Activated CD4-positive, alpha-beta T cell treated with anti-CD3 and anti-CD28 coated beads, Interleukin-2, amount 10 ng/mL, durations not matched to agents 24 days and 14 days (primary cell): ENCODE measurements around the gene UPK1B. TPM values are rescaled to one million over a fixed set of nuclear protein-coding genes. Genes with fewer than 3 reads are reported as not detected.
"Not testable (repeated sequence)": the region's sequence is repeated elsewhere in the genome, so short reads cannot be mapped to it uniquely, and the experiment has no call there.

Experiments used
- DNase-seq: peaks from one replicate; pipeline ENCODE4 v3.0.0; 2022
- H3K27ac Mint-ChIP-seq: one replicate; pipeline ENCODE4 v1.8.0; 2022; ENCODE audit warnings: mild to moderate bottlenecking, mixed read lengths
- H3K27me3 Mint-ChIP-seq: one replicate; pipeline ENCODE4 v1.8.0; 2022; ENCODE audit warnings: mixed read lengths
- H3K36me3 Mint-ChIP-seq: one replicate; pipeline ENCODE4 v1.8.0; 2022; ENCODE audit warnings: low read depth, mild to moderate bottlenecking, mixed read lengths
- H3K4me1 Mint-ChIP-seq: one replicate; pipeline ENCODE4 v1.8.0; 2021; ENCODE audit warnings: mixed read lengths
- H3K4me3 Mint-ChIP-seq: one replicate; pipeline ENCODE4 v1.8.0; 2022; ENCODE audit warnings: mild to moderate bottlenecking, moderate library complexity, mixed read lengths
- H3K9me3 Mint-ChIP-seq: one replicate; pipeline ENCODE4 v1.8.0; 2021; ENCODE audit warnings: mixed read lengths
- intact Hi-C: fragments of 100-400 bp; cut with micrococcal nuclease; formaldehyde crosslinking; loops from one replicate; pipeline ENCODE4 v1.15.1; 2023
- total RNA-seq: library from RNA; stranded (reverse); gene quantifications from 2 replicates; pipeline ENCODE4 v1.2.3, GENCODE V29; 2022

The UPK1B gene
- total RNA-seq, 1 donor from 2014 or later, result not detected

DNA sequence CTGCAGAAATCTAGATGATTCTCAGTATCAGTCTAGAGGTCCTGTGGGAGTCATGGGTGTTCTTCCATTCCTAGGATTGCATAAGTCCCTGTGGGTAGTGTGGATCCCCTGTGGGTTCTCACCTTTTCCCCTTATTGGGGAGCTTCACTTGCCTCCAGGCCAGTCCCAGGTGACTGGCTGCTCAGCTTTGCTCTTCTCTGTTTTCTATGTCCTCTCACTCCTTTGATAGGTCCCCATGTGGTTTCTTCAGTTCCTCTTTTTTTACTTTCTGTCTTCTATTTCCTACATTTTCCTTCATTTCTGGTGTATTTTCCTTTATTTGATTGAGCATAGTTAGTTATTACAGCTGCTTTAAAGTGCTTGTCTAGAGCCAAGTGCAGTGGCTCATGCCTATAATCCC lies 16.5 kb upstream of the UPK1B start:
- Mint-ChIP-seq H3K36me3 (no peaks in the 10 kb centered on the region), H3K4me3 (no peak overlapping the region), H3K27ac (no peak overlapping the region), H3K4me1 (no peaks in the 10 kb centered on the region), H3K27me3 (peaks cover 2% of the 10 kb centered on the region), H3K9me3 (peaks cover 23% of the 10 kb centered on the region)
- intact Hi-C loops, result no loop called here
- no peak for DNase-seq

- Mint-ChIP-seq H3K4me1 (no peaks in the 10 kb centered on the region), H3K36me3 (no peaks in the 10 kb centered on the region), H3K27me3 (peaks cover 2% of the 10 kb centered on the region), H3K9me3 (peaks cover 23% of the 10 kb centered on the region), H3K4me3 (no peak overlapping the region), H3K27ac (no peak overlapping the region)
- DNase-seq, result no peak
- intact Hi-C loops, result no loop called here
These were observed 15.4 kb upstream of the UPK1B start for GRCh38 chr3:119157971-119158370.

DNA sequence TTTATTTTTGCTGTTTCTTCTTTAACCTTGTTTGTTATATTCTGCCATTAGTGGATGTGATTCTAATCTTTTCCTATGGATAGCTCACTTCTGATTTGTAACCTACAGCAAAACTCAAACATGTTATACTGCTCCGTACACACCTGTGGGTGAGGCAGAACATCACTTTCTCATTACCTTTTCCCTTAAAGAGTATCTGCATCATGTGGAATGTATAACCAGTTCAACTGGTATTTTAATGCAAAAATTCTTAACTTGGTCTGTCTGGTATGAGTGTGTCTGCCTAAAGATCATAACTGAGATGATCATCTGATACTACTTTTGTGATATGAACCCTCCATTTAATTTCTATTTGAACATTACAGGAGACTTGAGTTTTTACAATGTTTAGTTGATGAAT lies 13.0 kb upstream of the UPK1B start:
- intact Hi-C loops, result no loop called here
- no peak overlapping the region for H3K4me3 Mint-ChIP-seq
- no peak overlapping the region for H3K27ac Mint-ChIP-seq
- H3K27me3 Mint-ChIP-seq, result no peaks in the 10 kb centered on the region
- no peak for DNase-seq
- peaks cover 7% of the 10 kb centered on the region for H3K9me3 Mint-ChIP-seq
- H3K4me1 Mint-ChIP-seq, result no peaks in the 10 kb centered on the region
- no peaks in the 10 kb centered on the region for H3K36me3 Mint-ChIP-seq

DNA sequence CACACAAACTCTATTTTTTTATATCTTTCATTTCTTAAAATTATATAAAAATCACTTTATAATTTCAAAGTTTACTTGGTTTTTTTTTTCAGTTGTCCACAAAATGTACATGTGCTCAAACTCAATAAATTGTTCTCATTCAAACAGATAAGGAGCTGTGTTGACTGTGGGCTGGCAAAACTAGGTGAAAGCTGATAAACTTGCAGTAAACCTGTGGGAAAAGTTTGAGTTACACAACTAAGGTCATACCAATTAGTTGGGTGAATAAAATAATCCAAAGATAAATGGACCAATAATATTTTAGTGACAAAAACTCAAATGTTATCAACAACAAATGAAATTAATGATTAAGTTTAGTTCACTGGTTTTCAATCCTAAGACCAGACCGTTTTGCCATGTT lies 12.6 kb upstream of the UPK1B start:
- Mint-ChIP-seq H3K27me3 (no peaks in the 10 kb centered on the region), H3K9me3 (peaks cover 6% of the 10 kb centered on the region), H3K4me3 (no peak overlapping the region), H3K36me3 (no peaks in the 10 kb centered on the region), H3K27ac (no peak overlapping the region), H3K4me1 (no peaks in the 10 kb centered on the region)
- DNase-seq, result no peak
- intact Hi-C loops, result no loop called here

GRCh38 chr3:119161240-119161639 lies 12.2 kb upstream of the UPK1B start:
- no peak for DNase-seq
- Mint-ChIP-seq H3K27me3 (no peaks in the 10 kb centered on the region), H3K9me3 (peaks cover 4% of the 10 kb centered on the region), H3K4me3 (no peak overlapping the region), H3K27ac (no peak overlapping the region), H3K36me3 (no peaks in the 10 kb centered on the region), H3K4me1 (no peaks in the 10 kb centered on the region)
- intact Hi-C loops, result no loop called here

- H3K36me3 Mint-ChIP-seq, H3K27ac Mint-ChIP-seq, H3K9me3 Mint-ChIP-seq, H3K4me3 Mint-ChIP-seq, intact Hi-C loops, H3K4me1 Mint-ChIP-seq, DNase-seq, H3K27me3 Mint-ChIP-seq: not testable (repeated sequence)
These were observed 8.7 kb upstream of the UPK1B start for GRCh38 chr3:119164745-119165144.

GRCh38 chr3:119170821-119171220 lies 2.6 kb upstream of the UPK1B start:
- H3K9me3 Mint-ChIP-seq, result peaks cover under 1% of the 10 kb centered on the region
- H3K4me1 Mint-ChIP-seq, result no peaks in the 10 kb centered on the region
- no peaks in the 10 kb centered on the region for H3K36me3 Mint-ChIP-seq
- H3K4me3 Mint-ChIP-seq, result no peak overlapping the region
- no peak for DNase-seq
- no peak overlapping the region for H3K27ac Mint-ChIP-seq
- intact Hi-C loops, result no loop called here
- peaks cover 8% of the 10 kb centered on the region for H3K27me3 Mint-ChIP-seq

DNA sequence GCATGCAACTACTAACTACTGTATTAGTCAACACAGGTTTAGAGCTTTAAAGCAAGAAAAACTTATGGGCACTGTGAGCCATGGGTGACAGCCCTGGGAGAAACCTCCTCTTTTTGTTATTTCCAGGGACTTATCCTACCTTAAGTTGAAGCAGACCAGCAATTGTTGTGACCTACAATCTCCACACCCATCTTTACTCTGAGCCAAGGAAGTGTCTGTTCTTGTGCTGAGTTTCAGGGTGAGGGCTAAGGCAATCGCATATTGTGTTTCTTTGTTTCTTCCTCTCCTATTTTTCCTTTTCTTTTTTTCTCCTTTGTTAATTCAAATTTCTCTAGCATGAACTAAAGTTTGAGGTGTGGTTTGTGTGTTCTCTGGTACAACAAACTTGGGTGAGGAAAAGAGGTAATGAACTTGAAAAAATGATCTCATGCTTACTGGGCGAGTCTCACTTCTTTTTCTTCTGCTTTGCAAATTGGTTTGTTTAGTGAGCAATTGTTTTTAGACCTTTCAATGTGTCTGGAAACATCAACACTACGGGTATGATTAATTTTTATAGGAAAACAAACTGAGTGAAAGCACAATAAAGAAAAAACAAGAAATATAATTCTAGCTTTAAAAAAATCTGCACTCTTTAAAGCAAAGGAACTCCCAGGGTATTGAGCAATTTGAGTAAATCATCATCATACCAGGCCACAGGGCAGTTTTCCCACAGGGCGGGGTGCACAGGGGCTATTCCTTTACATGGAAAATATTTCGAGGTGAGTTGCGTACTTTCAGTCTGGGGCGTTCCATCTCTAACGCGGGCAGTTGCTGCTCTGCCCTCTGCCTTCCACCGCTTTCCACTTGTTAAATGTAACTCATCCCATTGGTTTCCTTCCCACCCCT lies 2.7 kb downstream of the UPK1B start:
- H3K27me3 Mint-ChIP-seq, result peaks cover 12% of the 10 kb centered on the region
- intact Hi-C loops, result no loop called here
- no peaks in the 10 kb centered on the region for H3K36me3 Mint-ChIP-seq
- peaks cover 3% of the 10 kb centered on the region for H3K9me3 Mint-ChIP-seq
- DNase-seq, result no peak
- no peak overlapping the region for H3K4me3 Mint-ChIP-seq
- H3K4me1 Mint-ChIP-seq, result no peaks in the 10 kb centered on the region
- no peak overlapping the region for H3K27ac Mint-ChIP-seq

- Mint-ChIP-seq H3K27ac (no peak overlapping the region), H3K9me3 (peaks cover 3% of the 10 kb centered on the region), H3K4me1 (no peaks in the 10 kb centered on the region), H3K27me3 (peaks cover 12% of the 10 kb centered on the region), H3K4me3 (no peak overlapping the region), H3K36me3 (no peaks in the 10 kb centered on the region)
- intact Hi-C loops, result no loop called here
- DNase-seq, result no peak
These were observed 3.4 kb downstream of the UPK1B start for GRCh38 chr3:119176778-119177177.

DNA sequence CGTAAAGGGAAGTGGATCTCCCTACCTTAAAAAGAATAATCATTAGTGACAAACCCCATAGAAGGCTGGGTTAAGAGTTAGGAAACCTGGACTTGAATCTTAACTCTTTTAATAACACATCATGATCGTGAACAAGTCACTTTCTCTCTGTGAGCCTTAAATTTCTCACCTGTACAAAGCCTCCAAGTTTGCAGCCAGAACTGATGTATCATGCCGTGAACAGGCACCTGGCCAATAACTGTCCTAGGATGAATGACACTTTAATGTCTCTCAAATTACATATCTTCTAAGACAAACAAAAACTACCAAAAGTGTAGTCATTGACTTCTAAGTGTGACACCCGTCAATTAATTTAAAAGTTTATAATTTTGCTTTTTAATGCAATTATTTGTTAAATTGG lies 3.9 kb downstream of the UPK1B start:
- intact Hi-C loops, result no loop called here
- peaks cover 12% of the 10 kb centered on the region for H3K27me3 Mint-ChIP-seq
- H3K9me3 Mint-ChIP-seq, result peaks cover 3% of the 10 kb centered on the region
- no peak overlapping the region for H3K27ac Mint-ChIP-seq
- H3K4me1 Mint-ChIP-seq, result no peaks in the 10 kb centered on the region
- no peak for DNase-seq
- no peak overlapping the region for H3K4me3 Mint-ChIP-seq
- no peaks in the 10 kb centered on the region for H3K36me3 Mint-ChIP-seq

GRCh38 chr3:119181765-119182164 lies 8.4 kb downstream of the UPK1B start:
- intact Hi-C loops, result no loop called here

DNA sequence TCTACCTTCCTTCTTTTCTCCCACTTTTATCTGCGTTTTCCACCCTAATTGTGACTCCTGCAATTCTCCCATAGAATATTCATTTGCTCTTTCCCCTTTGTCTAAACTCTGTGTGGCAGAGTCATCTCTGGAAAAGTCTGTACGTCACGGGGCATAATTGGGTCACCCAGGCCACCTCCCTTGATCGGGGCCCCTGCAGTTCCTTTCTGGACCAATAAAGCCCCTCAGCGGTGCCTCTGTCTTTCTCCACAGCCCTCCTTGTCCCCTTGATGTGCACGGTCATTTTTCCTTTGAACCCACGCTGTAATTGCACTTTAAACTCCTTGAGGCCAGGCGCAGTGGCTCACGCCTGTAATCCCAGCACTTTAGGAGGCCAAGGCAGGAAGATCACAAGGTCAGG lies 10.7 kb downstream of the UPK1B start:
- no peak overlapping the region for H3K27ac Mint-ChIP-seq
- DNase-seq, result no peak
- H3K27me3 Mint-ChIP-seq, result no peaks in the 10 kb centered on the region
- no peaks in the 10 kb centered on the region for H3K36me3 Mint-ChIP-seq
- H3K4me3 Mint-ChIP-seq, result no peak overlapping the region
- H3K4me1 Mint-ChIP-seq, result no peaks in the 10 kb centered on the region
- no peaks in the 10 kb centered on the region for H3K9me3 Mint-ChIP-seq
- intact Hi-C loops, result no loop called here

More at GRCh38 chr3:119181765-119182164, 8.4 kb downstream of the UPK1B start:
- DNase-seq, result no peak
- Mint-ChIP-seq H3K36me3 (no peaks in the 10 kb centered on the region), H3K4me1 (no peaks in the 10 kb centered on the region), H3K27ac (no peak overlapping the region), H3K9me3 (peaks cover 3% of the 10 kb centered on the region), H3K4me3 (no peak overlapping the region), H3K27me3 (peaks cover 2% of the 10 kb centered on the region)

DNA sequence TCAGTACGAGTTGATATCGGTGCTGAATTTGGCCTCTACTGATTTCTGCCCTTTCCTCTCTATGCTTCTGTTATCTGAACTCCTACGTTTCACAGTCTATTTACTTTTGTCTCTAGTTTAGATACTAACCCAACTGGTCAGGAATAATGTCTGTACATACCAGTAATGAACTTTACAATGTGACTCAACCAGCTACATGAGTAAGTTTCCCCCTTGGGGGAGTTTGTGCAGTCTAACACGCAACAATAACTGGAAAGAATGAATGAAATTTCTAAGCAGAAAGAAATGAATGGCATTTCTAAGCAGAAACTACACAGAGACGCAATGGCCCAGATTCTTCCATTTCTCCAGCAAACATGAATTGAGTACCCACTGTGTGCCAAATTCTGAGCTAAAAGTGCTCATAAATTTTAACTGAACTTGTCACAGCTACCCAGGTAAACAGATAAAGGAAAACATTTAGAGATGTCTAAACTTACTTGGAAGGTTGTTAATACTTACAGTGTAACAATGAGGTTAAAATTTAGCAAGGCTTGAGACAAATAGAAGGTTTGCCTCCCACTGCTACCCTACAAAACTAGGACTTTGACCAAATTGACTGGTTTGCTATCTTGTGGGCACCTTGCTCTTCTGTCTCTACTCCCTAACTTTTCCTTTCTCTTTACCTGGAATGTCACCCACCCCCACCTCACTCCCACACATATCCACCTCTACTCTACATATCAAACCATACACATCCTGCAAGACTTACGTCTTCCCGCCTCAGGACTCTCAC lies 11.6 kb downstream of the UPK1B start:
- Mint-ChIP-seq H3K4me1 (no peaks in the 10 kb centered on the region), H3K27me3 (no peaks in the 10 kb centered on the region), H3K4me3 (no peak overlapping the region), H3K27ac (no peak overlapping the region), H3K9me3 (no peaks in the 10 kb centered on the region), H3K36me3 (no peaks in the 10 kb centered on the region)
- no peak for DNase-seq
- intact Hi-C loops, result no loop called here

GRCh38 chr3:119187266-119187665 lies 13.9 kb downstream of the UPK1B start:
- Mint-ChIP-seq H3K9me3 (no peaks in the 10 kb centered on the region), H3K36me3 (no peaks in the 10 kb centered on the region), H3K4me3 (no peak overlapping the region), H3K27ac (no peak overlapping the region), H3K4me1 (no peaks in the 10 kb centered on the region), H3K27me3 (no peaks in the 10 kb centered on the region)
- no peak for DNase-seq
- intact Hi-C loops, result no loop called here
